GM12892 (cell line): ENCODE data around the gene LIPA.
"Not testable (repeated sequence)": the region's sequence is repeated elsewhere in the genome, so short reads cannot be mapped to it uniquely, and the experiment has no call there.

Experiments
- DNase-seq: peaks from one replicate; pipeline ENCODE4 v3.0.0; 2011; ENCODE audit not compliant: insufficient read length
- FAIRE-seq: peaks from 2 replicates; lab custom pipeline; 2011; peaks lifted over from hg19 to GRCh38; lab: Jason Lieb, UNC
- POLR2A ChIP-seq: IDR thresholded peaks from 2 replicates; pipeline ENCODE4 v1.6.1; 2011; ENCODE audit warnings: low read depth, low read length, control low read depth
- POLR2AphosphoS5 ChIP-seq: IDR thresholded peaks from 2 replicates; pipeline ENCODE4 v1.6.1; 2011; ENCODE audit warnings: low read depth, low read length, control low read depth
- TAF1 ChIP-seq: IDR thresholded peaks from 2 replicates; pipeline ENCODE4 v1.6.1; 2011; ENCODE audit warnings: low read depth, mild to moderate bottlenecking, control low read depth, low read length, borderline replicate concordance

LIPA gene

GRCh38 chr10:89266721-89267453 lies 15.3 kb upstream of the LIPA start:
- FAIRE-seq (no peak), DNase-seq (no peak)
- TF ChIP-seq TAF1 (no peak), POLR2AphosphoS5 (no peak), POLR2A (no peak)

GRCh38 chr10:89263531-89263930 lies 12.0 kb upstream of the LIPA start:
- no peak for TF ChIP-seq TAF1
- TF ChIP-seq POLR2A, result no peak
- TF ChIP-seq POLR2AphosphoS5, result no peak
- DNase-seq (no peak), FAIRE-seq (no peak)

- no peak for TF ChIP-seq POLR2AphosphoS5
- TF ChIP-seq POLR2A, result no peak
- TF ChIP-seq TAF1, result no peak
- DNase-seq (no peak), FAIRE-seq (no peak)
These were observed 11.5 kb upstream of the LIPA start for GRCh38 chr10:89263091-89263490.

GRCh38 chr10:89262086-89263051 lies 10.8 kb upstream of the LIPA start:
- FAIRE-seq (peak; percentile 17), DNase-seq (no peak)
- no peak for TF ChIP-seq TAF1
- no peak for TF ChIP-seq POLR2AphosphoS5
- TF ChIP-seq POLR2A, result no peak

GRCh38 chr10:89258881-89259280 lies 7.3 kb upstream of the LIPA start:
- no peak for DNase-seq
- TF ChIP-seq TAF1 (no peak), POLR2A (no peak), POLR2AphosphoS5 (no peak)
- no peak for FAIRE-seq

GRCh38 chr10:89257581-89257980 lies 6.0 kb upstream of the LIPA start:
- FAIRE-seq (no peak), DNase-seq (no peak)
- TF ChIP-seq POLR2A, result no peak
- TF ChIP-seq TAF1, result no peak
- no peak for TF ChIP-seq POLR2AphosphoS5

GRCh38 chr10:89256962-89257361 lies 5.4 kb upstream of the LIPA start:
- FAIRE-seq (no peak), DNase-seq (no peak)
- TF ChIP-seq TAF1 (no peak), POLR2AphosphoS5 (no peak), POLR2A (no peak)

GRCh38 chr10:89256340-89256739 lies 4.8 kb upstream of the LIPA start:
- DNase-seq (no peak), FAIRE-seq (peak; percentile 17)
- TF ChIP-seq POLR2A (no peak), POLR2AphosphoS5 (no peak), TAF1 (no peak)

- no peak for TF ChIP-seq POLR2A
- no peak for TF ChIP-seq TAF1
- no peak for TF ChIP-seq POLR2AphosphoS5
- FAIRE-seq (no peak), DNase-seq (no peak)
These were observed 4.2 kb upstream of the LIPA start for GRCh38 chr10:89255793-89256192.

GRCh38 chr10:89255091-89255579 lies 3.6 kb upstream of the LIPA start:
- FAIRE-seq, DNase-seq: not testable (repeated sequence)

GRCh38 chr10:89252225-89252585 lies 630 bp upstream of the LIPA start:
- TF ChIP-seq POLR2AphosphoS5, result no peak
- TF ChIP-seq POLR2A, result no peak
- no peak for TF ChIP-seq TAF1
- no peak for DNase-seq
- peak; percentile 44 for FAIRE-seq
